PFSK-1 (cell line): ENCODE results near the gene DNAI7. TPM values are rescaled to one million over a fixed set of nuclear protein-coding genes. Genes with fewer than 3 reads are reported as not detected.

Experiments
- FOXP2 ChIP-seq: optimal IDR thresholded peaks from 2 replicates; pipeline ENCODE3; 2011; ENCODE audit warnings: borderline replicate concordance, control low read depth, inconsistent platforms; ENCODE audit not compliant: insufficient read depth; ENCODE audit errors: extremely low read length, extremely low read depth
- POLR2AphosphoS5 ChIP-seq: IDR thresholded peaks from 2 replicates; pipeline ENCODE4 v1.6.1; 2012; ENCODE audit warnings: low read depth, mild to moderate bottlenecking, control low read depth, low read length, moderate library complexity
- REST ChIP-seq, 2 experiments: IDR thresholded peaks; 2 replicates each; pipeline versions ENCODE4 v1.6.1 to v1.8.0; 2011 to 2012; ENCODE audit warnings: low read depth in 2 of 2, low read length in 2 of 2, control low read depth in 1 of 2, inconsistent platforms in 1 of 2, mild to moderate bottlenecking in 1 of 2, moderate library complexity in 1 of 2; ENCODE audit not compliant: insufficient read depth in 1 of 2
- SIN3A ChIP-seq: IDR thresholded peaks from 2 replicates; pipeline ENCODE4 v1.6.1; 2012; ENCODE audit warnings: mild to moderate bottlenecking, low read length, moderate library complexity, borderline replicate concordance; ENCODE audit not compliant: insufficient read depth
- TAF1 ChIP-seq: IDR thresholded peaks from 2 replicates; pipeline ENCODE4 v1.6.1; 2012; ENCODE audit warnings: low read length, control low read depth, borderline replicate concordance; ENCODE audit not compliant: insufficient read depth
- polyA plus RNA-seq: library from polyadenylated mRNA; unstranded; fragments of >200 nt; gene quantifications from one replicate; pipeline ENCODE4 v1.2.1, GENCODE V29; 2012; ENCODE audit warnings: low read depth, missing spikeins; ENCODE audit not compliant: insufficient read length

DNAI7 gene
- not detected for polyA plus RNA-seq

GRCh38 chr12:25195056-25195971, at the start of gene DNAI7, which contains the start of gene ETFRF1:
TSS of gene DNAI7 (minus strand) at chr12:25195160. CDS start at chr12:25195078, 82 bp downstream.
TSS of gene ETFRF1 (plus strand) at chr12:25195237. CDS start at chr12:25203957, 8,720 bp downstream.
- TF ChIP-seq REST (IDR thresholded peaks at IDR 0.05; ENCODE audit: insufficient read depth in 1 of 2, low read depth in 2 of 2, low read length in 2 of 2) (no peak), FOXP2 (peak; percentile 46), POLR2AphosphoS5 (peak; percentile 85), TAF1 (peak; percentile 85; the same call in 1 of the 2 replicates), SIN3A (peak; percentile 96; the same call in 1 of the 2 replicates)

- no peak for TF ChIP-seq SIN3A
- no peak for TF ChIP-seq POLR2AphosphoS5
- no peak for TF ChIP-seq TAF1
- TF ChIP-seq REST (IDR thresholded peaks at IDR 0.05; ENCODE audit: insufficient read depth in 1 of 2, low read depth in 2 of 2, low read length in 2 of 2) = no peak
- no peak for TF ChIP-seq FOXP2
Observed at GRCh38 chr12:25243680-25243990, 48.7 kb upstream of the DNAI7 start.

GRCh38 chr12:25242981-25243679, 48.2 kb upstream of the DNAI7 start:
- TF ChIP-seq REST (IDR thresholded peaks at IDR 0.05; ENCODE audit: insufficient read depth in 1 of 2, low read depth in 2 of 2, low read length in 2 of 2) (no peak), TAF1 (no peak), FOXP2 (no peak), SIN3A (no peak), POLR2AphosphoS5 (no peak)

GRCh38 chr12:25241167-25242020, 46.4 kb upstream of the DNAI7 start:
- TF ChIP-seq REST (IDR thresholded peaks at IDR 0.05; ENCODE audit: insufficient read depth in 1 of 2, low read depth in 2 of 2, low read length in 2 of 2) (no peak), POLR2AphosphoS5 (no peak)
